Motor neuron (in vitro differentiated cells): ENCODE measurements around the gene AXIN1. TPM values are rescaled to one million over a fixed set of nuclear protein-coding genes. Genes with fewer than 3 reads are reported as not detected.
A peak's percentile ranks its signal among the peaks of the same experiment; 100 is the strongest.
"Not testable (repeated sequence)": the region's sequence is repeated elsewhere in the genome, so short reads cannot be mapped to it uniquely, and the experiment has no call there.

ENCODE experiments used
- ATAC-seq, 8 experiments: fragments of 200-7000 bp; cut with Tn5 transposase; replicated peaks in 6 of 8; 2 replicates each; pipeline ENCODE4 v1.8.0; 2021; ENCODE audit warnings: mild to moderate bottlenecking in 8 of 8, moderate library complexity in 8 of 8
- H3K27ac ChIP-seq, 2 donors: fragments of 250-450 bp; sonication (Bioruptor Pico); 2 replicates each; pipeline ENCODE4 v1.9.0; 2021; ENCODE audit warnings: antibody characterized with exemption in 2 of 2, mild to moderate bottlenecking in 2 of 2, moderate library complexity in 1 of 2
- H3K4me1 ChIP-seq, 2 donors: fragments of 250-450 bp; sonication (Bioruptor Pico); replicated peaks in 1 of 2; 2 replicates each; pipeline ENCODE4 v1.6.1; 2021; ENCODE audit warnings: antibody characterized with exemption in 2 of 2, mild to moderate bottlenecking in 2 of 2, moderate library complexity in 1 of 2
- H3K4me3 ChIP-seq, 5 donors: fragments of 250-450 bp; sonication (Bioruptor Pico); 2 replicates each; pipeline ENCODE4 v1.9.0; 2021; ENCODE audit warnings: antibody characterized with exemption in 5 of 5, mild to moderate bottlenecking in 5 of 5, moderate library complexity in 4 of 5
- WGBS, 10 experiments: fragments of 450-650 bp; shearing (Covaris generic); methylation state at CpG; one replicate each; pipeline ENCODE4 v1.0.0; 2022; 5-methylcytosine and 5-hydroxymethylcytosine counted together
- in situ Hi-C, 9 experiments: fragments of 400-800 bp; cut with MboI; loops; one replicate each; pipeline ENCODE4 v1.15.0; 2021; ENCODE audit warnings: low sequenced_read_pairs in 9 of 9, low pct_unique_long_range_greater_than_20kb in 2 of 9; ENCODE audit not compliant: unreplicated experiment in 9 of 9
- total RNA-seq, 8 experiments: library from RNA; unstranded; fragments of 300-600 nt; gene quantifications; 2 replicates each; pipeline versions ENCODE4 v1.2.3 to v1.2.4, GENCODE V29; 2022

Gene AXIN1
- total RNA-seq, 8 experiments from 2014 or later: 10.3 to 21.6 (median 15.9) TPM

DNA sequence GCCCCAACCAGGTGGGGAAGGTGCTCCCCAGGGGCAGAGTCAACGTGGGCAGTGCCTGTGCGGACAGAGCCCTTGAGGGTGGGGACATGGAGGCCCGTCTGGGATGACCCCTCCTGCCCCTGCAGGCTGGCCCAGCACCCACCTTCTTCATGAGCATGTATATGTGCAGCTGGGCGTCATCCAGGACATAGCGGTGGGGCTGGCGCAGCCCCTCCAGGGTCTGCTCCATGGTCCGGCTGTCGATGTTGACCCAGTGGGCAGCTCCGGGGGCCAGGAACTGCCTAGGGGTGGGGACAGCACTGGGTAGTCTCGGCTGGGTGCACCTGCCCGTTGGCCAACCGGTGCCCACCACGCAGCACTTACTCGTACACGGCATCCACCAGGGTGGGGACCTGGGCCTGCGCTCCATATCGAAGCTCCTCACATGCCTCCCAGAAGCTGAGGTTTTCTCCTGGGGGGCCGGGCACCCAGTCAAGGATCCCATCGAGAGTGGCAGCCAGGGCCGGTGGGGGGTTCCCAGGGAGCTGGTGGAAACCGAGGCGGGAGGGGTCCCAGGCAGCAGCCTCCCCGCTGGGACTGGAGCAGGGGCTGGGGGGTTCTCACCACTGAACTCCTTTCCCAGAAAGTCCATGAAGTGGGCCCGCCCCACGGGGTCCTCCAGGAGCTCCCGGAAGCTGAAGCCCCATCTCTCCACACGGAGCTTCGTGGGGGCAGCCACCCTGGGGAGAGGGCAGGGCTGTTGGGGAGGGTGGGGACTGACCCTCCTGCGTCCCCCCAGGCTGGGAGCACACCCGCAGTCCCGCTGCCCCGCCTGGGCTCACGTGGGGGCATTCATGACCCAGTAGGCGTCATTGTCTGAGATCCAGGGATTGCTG, 81.9 kb downstream of the AXIN1 start:
- in situ Hi-C loops: no loop called here
- no peak overlapping the region for H3K27ac ChIP-seq
- peaks cover 0 to 6% of the 10 kb centered on the region in 2 donors for H3K4me1 ChIP-seq
- no peak for ATAC-seq
- H3K4me3 ChIP-seq: no peak overlapping the region
- 80 to 90% methylated on average over 1 to 2 of the region's 34 CpGs; no CpG with 5 or more reads in 8 of the 10 experiments for WGBS, 10 experiments

DNA sequence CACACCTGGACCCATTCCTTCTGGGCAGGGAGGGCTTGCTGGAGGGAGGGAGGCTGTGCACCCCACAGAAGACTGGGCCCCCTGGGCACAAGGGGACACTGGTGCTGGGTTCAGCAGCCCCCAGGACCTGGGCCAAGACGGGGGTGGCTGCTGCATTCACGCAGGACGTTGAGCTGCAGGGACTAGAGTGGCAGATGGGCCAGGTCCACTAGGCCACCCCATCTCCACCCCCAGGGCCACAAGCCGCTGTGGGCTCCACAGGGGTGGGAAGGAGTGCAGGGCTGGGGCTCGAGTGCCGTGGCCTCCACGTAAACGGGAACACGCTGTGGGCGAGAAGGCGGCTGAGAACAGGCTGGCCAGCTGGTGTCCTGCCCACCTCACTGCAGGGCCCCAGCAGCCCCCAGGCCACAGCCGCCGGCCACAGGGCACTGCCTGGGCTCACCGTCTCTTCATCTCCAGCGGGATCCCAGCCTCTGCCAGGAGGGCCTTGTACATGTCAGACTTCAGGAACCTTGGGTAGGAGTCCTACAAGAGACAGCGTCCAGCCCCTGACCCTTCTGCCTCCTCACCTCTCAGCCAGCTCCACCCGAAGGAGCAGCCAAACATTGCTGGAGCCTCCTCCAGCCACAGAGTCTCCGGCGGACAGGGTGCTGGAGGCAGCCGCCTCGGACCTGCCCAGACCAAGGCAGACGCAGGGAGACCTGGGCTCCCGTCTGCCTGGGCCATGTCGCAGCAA, 83.3 kb downstream of the AXIN1 start:
- ATAC-seq: no peak
- H3K27ac ChIP-seq: no peak overlapping the region

DNA sequence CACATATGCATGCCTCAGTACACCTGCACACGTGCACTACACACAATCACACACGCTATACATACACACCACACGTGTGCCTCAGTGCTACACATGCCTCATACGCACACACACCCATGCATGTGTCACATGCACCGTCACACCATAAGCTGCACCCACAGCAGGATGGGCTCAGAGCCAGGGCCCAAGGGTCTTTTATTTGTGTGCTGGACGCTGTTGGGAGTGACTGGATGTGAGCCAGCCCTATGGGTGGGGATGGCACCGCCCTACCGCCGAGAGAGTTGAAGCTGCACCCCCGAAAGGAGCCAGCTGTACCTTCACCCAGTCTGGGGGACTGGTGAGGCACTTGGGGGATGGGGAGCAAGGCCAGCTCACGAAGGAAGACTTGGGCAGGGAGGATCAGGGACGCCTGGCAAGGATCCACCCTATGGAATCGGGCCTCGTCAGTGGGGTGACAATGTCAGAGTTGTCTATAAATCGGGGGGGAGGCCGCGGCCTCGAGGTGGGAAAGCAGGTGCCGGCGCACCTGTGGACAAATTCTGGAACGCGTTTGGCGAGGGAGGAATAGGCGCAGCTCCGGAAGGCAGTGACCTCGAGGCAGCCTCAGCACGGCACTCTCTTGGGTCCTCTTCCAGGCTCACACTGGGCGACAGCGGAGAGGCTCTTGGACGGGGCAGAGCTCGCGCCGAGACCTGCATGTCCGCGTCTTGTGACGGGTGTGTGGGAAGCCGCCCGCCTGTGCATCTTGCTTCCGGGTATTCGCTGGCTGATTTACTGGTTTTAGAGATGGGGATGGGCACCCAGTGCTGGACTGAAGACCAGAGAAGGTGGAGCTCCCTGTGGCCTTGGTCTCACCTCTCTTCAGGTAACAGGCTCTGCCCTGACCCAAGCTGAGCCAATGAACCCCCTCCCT, 84.1 kb downstream of the AXIN1 start:
- Histone ChIP-seq H3K27ac (no peak overlapping the region), H3K4me1 (no peaks in the 10 kb centered on the region), H3K4me3 (no peak overlapping the region)
- in situ Hi-C loops: no loop called here
- no peak for ATAC-seq
- 0 to 88% (median 84%) methylated on average over 1 to 17 of the region's 40 CpGs; no CpG with 5 or more reads in 3 of the 10 experiments for WGBS, 10 experiments

More for the DNA sequence above, 83.3 kb downstream of the AXIN1 start:
- in situ Hi-C loops: no loop called here
- Histone ChIP-seq H3K4me1 (no peaks in the 10 kb centered on the region), H3K4me3 (no peak overlapping the region)
- 37 to 100% (median 75%) methylated on average over 1 to 4 of the region's 24 CpGs; no CpG with 5 or more reads in 6 of the 10 experiments for WGBS, 10 experiments

- in situ Hi-C loops, H3K4me1 ChIP-seq, H3K4me3 ChIP-seq, ATAC-seq, H3K27ac ChIP-seq: not testable (repeated sequence)
- WGBS, 10 experiments: 75 to 100% (median 89%) methylated on average over 2 to 5 of the region's 17 CpGs; no CpG with 5 or more reads in 3 of the 10 experiments
Observed at GRCh38 chr16:267562-267961, 85.0 kb downstream of the AXIN1 start.

DNA sequence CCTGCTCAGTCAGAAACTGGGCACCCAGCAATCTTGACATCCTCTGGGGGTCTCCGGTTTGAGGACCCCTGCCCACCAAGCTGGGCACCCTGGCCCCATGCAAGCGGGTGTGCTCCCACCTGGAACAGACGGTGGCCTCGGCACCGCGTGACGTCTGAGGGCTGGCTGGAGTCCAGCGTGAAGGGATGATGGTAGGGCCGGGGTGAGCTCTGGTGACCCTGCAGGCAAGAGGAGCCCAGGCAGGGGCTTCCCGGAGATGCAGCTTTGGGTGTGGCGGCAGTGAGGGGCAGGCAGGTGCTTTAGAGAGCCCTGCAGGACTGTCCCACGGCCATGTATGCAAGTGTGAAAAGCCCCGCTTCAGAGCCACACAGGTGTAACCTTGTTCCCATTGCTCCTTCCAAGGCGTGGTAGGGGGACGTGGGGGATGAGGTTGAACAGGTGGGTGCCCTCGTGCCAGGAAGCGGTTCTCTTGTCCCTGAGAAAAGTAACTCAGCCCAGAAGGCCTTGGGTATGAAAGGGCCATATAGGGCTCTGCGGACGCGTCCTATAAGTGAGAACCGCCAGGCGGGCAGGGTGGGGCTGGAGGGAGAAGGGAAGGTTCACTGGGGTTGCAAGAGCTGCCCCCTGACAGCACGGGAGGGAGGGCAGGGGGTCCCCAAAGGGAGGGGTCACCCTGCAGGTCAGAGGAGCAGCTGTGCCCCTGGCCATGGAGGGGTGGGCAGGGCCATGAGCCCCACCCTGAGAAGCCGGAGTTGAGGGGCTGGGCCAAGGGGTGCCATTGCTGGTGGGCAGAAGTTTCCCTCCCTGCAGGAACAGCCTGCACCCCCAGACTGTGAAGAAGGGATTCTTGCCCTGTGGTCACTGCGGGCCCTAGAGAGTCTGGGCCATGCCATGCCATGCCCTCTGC, 86.0 kb downstream of the AXIN1 start:
- H3K27ac ChIP-seq: no peak overlapping the region
- no peaks in the 10 kb centered on the region for H3K4me1 ChIP-seq
- WGBS, 10 experiments: 20 to 95% (median 62%) methylated on average over 1 to 8 of the region's 25 CpGs; no CpG with 5 or more reads in 6 of the 10 experiments
- in situ Hi-C loops: no loop called here
- H3K4me3 ChIP-seq: no peak overlapping the region
- ATAC-seq: peak in 4 of 8 experiments; percentile 3 to 21 (median 8)

- in situ Hi-C loops: no loop called here
- 60 to 100% (median 80%) methylated on average over 1 to 5 of the region's 12 CpGs; no CpG with 5 or more reads in 4 of the 10 experiments for WGBS, 10 experiments
- Histone ChIP-seq H3K27ac (no peak overlapping the region), H3K4me1 (no peaks in the 10 kb centered on the region), H3K4me3 (no peak overlapping the region)
- peak in 3 of 8 experiments; percentile 2 to 35 (median 31) for ATAC-seq
Observed at GRCh38 chr16:265711-266110, 86.8 kb downstream of the AXIN1 start.

DNA sequence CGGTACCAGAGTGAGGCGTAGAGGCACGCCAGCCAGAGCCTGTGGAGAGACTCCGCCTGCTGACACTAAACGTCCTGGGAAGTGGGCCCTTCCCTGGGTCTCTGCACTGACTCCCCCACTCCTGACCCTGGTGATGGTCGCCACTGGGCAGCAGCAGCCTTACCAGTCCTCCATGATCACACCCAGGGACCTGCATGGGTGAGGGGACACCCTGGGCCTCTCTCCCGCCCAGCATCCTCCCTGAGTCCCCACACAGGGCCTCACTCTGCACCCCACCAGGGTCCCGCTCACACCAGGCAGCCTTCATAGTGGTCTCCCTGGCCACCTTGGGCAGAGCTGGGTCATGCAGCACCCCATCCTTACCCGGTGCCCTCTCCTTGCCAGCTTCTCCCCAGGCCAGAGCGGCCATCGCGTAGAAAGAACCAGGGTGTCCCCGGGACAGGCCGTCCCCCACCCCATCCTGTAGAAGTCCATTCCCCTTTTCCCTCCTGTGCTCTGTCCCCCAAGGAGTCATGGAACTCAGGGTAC, 87.5 kb downstream of the AXIN1 start:
- in situ Hi-C loops: no loop called here
- 100% methylated on average over 1 of the region's 14 CpGs; no CpG with 5 or more reads in 9 of the 10 experiments for WGBS, 10 experiments
- ATAC-seq: no peak
- H3K27ac ChIP-seq: no peak overlapping the region
- no peak overlapping the region for H3K4me3 ChIP-seq
- no peaks in the 10 kb centered on the region for H3K4me1 ChIP-seq

GRCh38 chr16:264440-264951, 88.0 kb downstream of the AXIN1 start:
- 90% methylated on average over 2 to 6 of the region's 23 CpGs; no CpG with 5 or more reads in 8 of the 10 experiments for WGBS, 10 experiments

GRCh38 chr16:263944-264343, 88.6 kb downstream of the AXIN1 start:
- ATAC-seq: no peak
- WGBS, 10 experiments: 96% methylated on average over 5 of the region's 17 CpGs; no CpG with 5 or more reads in 9 of the 10 experiments
- Histone ChIP-seq H3K27ac (no peak overlapping the region), H3K4me1 (no peaks in the 10 kb centered on the region), H3K4me3 (no peak overlapping the region)
- in situ Hi-C loops: no loop called here

More at GRCh38 chr16:264440-264951, 88.0 kb downstream of the AXIN1 start:
- no peak overlapping the region for H3K27ac ChIP-seq
- in situ Hi-C loops: no loop called here
- no peaks in the 10 kb centered on the region for H3K4me1 ChIP-seq
- H3K4me3 ChIP-seq: no peak overlapping the region
- ATAC-seq: no peak

GRCh38 chr16:263182-263774, 89.2 kb downstream of the AXIN1 start:
- H3K27ac ChIP-seq: no peak overlapping the region
- H3K4me1 ChIP-seq: no peaks in the 10 kb centered on the region
- H3K4me3 ChIP-seq: no peak overlapping the region
- in situ Hi-C loops: no loop called here
- 90 to 100% (median 100%) methylated on average over 1 to 6 of the region's 35 CpGs; no CpG with 5 or more reads in 5 of the 10 experiments for WGBS, 10 experiments
- ATAC-seq: no peak

DNA sequence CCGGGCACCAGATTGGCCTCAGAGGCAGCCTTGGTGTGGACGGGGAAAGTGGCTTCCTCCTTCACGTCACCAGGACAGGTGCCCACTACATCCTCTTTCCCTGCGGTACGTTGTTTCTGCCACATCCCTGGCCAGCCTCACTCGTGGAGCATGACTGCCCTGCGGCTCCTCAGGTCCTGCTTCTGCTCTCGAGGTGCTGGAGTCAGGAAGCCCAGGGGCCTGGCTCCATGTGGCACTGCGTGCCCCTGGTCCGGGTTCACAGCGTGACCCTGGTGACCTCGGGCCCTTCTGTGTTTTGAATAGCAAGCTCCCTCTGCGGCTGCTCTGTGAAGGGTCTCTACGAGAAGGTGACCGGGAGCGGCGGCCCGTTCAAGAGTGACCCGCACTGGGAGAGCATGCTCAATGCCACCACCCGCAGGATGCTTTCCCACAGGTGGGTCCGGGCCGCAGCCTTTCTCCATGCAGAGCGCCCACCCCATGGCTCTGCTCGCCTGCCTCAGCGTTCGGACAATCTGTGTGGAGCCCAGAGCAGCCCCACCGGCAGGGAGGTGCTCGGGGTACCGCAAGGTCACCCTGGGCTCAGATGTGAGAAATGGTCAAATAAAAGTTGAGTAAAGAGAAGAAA, 90.3 kb downstream of the AXIN1 start:
- Histone ChIP-seq H3K4me1 (no peaks in the 10 kb centered on the region), H3K27ac (no peak overlapping the region), H3K4me3 (no peak overlapping the region)
- WGBS, 10 experiments: 80 to 100% (median 94%) methylated on average over 1 to 10 of the region's 29 CpGs; no CpG with 5 or more reads in 3 of the 10 experiments
- no peak for ATAC-seq
- in situ Hi-C loops: no loop called here
